HG03575 (cell line): ENCODE measurements around the gene CEBPA.

Source experiments
- ATAC-seq: cut with Tn5 transposase; IDR thresholded peaks from one replicate; pipeline ENCODE4 v1.9.1; 2021; ENCODE audit not compliant: unreplicated experiment, insufficient number of reproducible peaks, low FRiP score; ENCODE audit errors: extremely low read depth

The CEBPA gene

GRCh38 chr19:33291623-33292534 lies 10.5 kb downstream of the CEBPA start:
- no peak for ATAC-seq

GRCh38 chr19:33290956-33291622 lies 11.2 kb downstream of the CEBPA start:
- no peak for ATAC-seq

GRCh38 chr19:33290082-33290815 lies 12.1 kb downstream of the CEBPA start:
- no peak for ATAC-seq

GRCh38 chr19:33289261-33289660 lies 13.1 kb downstream of the CEBPA start:
- ATAC-seq: no peak

GRCh38 chr19:33288666-33289065 lies 13.7 kb downstream of the CEBPA start:
- no peak for ATAC-seq

GRCh38 chr19:33287927-33288326 lies 14.4 kb downstream of the CEBPA start:
- ATAC-seq: no peak

GRCh38 chr19:33287438-33287837 lies 14.9 kb downstream of the CEBPA start:
- no peak for ATAC-seq

GRCh38 chr19:33286899-33287298 lies 15.4 kb downstream of the CEBPA start:
- ATAC-seq: no peak

- ATAC-seq: no peak
Measured at GRCh38 chr19:33285441-33285927, 16.9 kb downstream of the CEBPA start.

- ATAC-seq: no peak
Measured at GRCh38 chr19:33284756-33285155, 17.6 kb downstream of the CEBPA start.

GRCh38 chr19:33284146-33284643 lies 18.1 kb downstream of the CEBPA start:
- ATAC-seq: no peak

GRCh38 chr19:33283589-33283988 lies 18.7 kb downstream of the CEBPA start:
- ATAC-seq: no peak

GRCh38 chr19:33282036-33282671 lies 20.2 kb downstream of the CEBPA start:
- ATAC-seq: no peak

GRCh38 chr19:33281296-33281926 lies 20.9 kb downstream of the CEBPA start:
- ATAC-seq: no peak

- ATAC-seq: peak; percentile 82
Measured at GRCh38 chr19:33280351-33280921, 21.9 kb downstream of the CEBPA start.

- ATAC-seq: no peak
Measured at GRCh38 chr19:33279430-33280350, 22.6 kb downstream of the CEBPA start.
